Activated CD8-positive, alpha-beta T cell treated with anti-CD3 and anti-CD28 coated beads, Interleukin-2, amount 10 ng/mL, durations not matched to agents 7 days and 5 days (primary cell): ENCODE data around the gene ABCC3. TPM values are rescaled to one million over a fixed set of nuclear protein-coding genes. Genes with fewer than 3 reads are reported as not detected.

Experiments used
- ATAC-seq: fragments of 150-1000 bp; cut with Tn5 transposase; one replicate; pipeline ENCODE4 v1.10.0; 2021; ENCODE audit warnings: moderate library complexity
- CTCF ChIA-PET: fragments of 350-600 bp; sonication (Branson Sonifier 250); formaldehyde crosslinking; loops from one replicate; lab custom pipeline; 2021; ENCODE audit warnings: antibody characterized with exemption; lab: Charles Lee
- POLR2A ChIA-PET: fragments of 350-600 bp; sonication (Branson Sonifier 250); formaldehyde crosslinking; loops from one replicate; lab custom pipeline; 2021; ENCODE audit warnings: antibody characterized with exemption; lab: Charles Lee
- DNase-seq: peaks from one replicate; pipeline ENCODE4 v3.0.0-alpha.2; 2020
- H3K27ac Mint-ChIP-seq: one replicate; pipeline ENCODE4 v1.8.0; 2021; ENCODE audit warnings: mild to moderate bottlenecking, mixed read lengths
- H3K27me3 Mint-ChIP-seq: one replicate; pipeline ENCODE4 v1.8.0; 2021; ENCODE audit warnings: low read depth, mixed read lengths
- H3K36me3 Mint-ChIP-seq: one replicate; pipeline ENCODE4 v1.8.0; 2021; ENCODE audit warnings: low read depth, mixed read lengths
- H3K4me1 Mint-ChIP-seq: one replicate; pipeline ENCODE4 v1.8.0; 2021; ENCODE audit warnings: low read depth, mixed read lengths
- H3K4me3 Mint-ChIP-seq: one replicate; pipeline ENCODE4 v1.8.0; 2021; ENCODE audit warnings: mild to moderate bottlenecking, mixed read lengths
- H3K9me3 Mint-ChIP-seq: one replicate; pipeline ENCODE4 v1.8.0; 2022; ENCODE audit warnings: mixed read lengths; ENCODE audit not compliant: insufficient read depth
- total RNA-seq, 2 experiments: library from RNA; stranded (reverse); gene quantifications; one replicate each; pipeline ENCODE4 v1.2.3, GENCODE V29; 2021

ABCC3 gene
- total RNA-seq, 2 experiments from 2014 or later: not detected

GRCh38 chr17:50611634-50612033 is 23.0 kb upstream of the ABCC3 start:
- ATAC-seq (no peak), DNase-seq (no peak)
- no peaks in the 10 kb centered on the region for H3K36me3 Mint-ChIP-seq
- H3K27me3 Mint-ChIP-seq: peaks cover 11% of the 10 kb centered on the region
- POLR2A ChIA-PET: interaction anchor here (0.7 kb wide), 1 partner anchor 118 kb away, joined by 3 read pairs; no protein-coding TSS in a partner anchor
- no peak overlapping the region for H3K4me3 Mint-ChIP-seq
- H3K4me1 Mint-ChIP-seq: peaks cover 12% of the 10 kb centered on the region
- peak overlapping the region; percentile 46 for H3K27ac Mint-ChIP-seq
- CTCF ChIA-PET: no interaction called here
- no peaks in the 10 kb centered on the region for H3K9me3 Mint-ChIP-seq

GRCh38 chr17:50612281-50612680 is 22.4 kb upstream of the ABCC3 start:
- Mint-ChIP-seq H3K27ac (no peak overlapping the region), H3K36me3 (no peaks in the 10 kb centered on the region), H3K9me3 (no peaks in the 10 kb centered on the region), H3K4me3 (no peak overlapping the region), H3K4me1 (peaks cover 12% of the 10 kb centered on the region), H3K27me3 (peaks cover 7% of the 10 kb centered on the region)
- ChIA-PET POLR2A (no interaction called here), CTCF (interaction anchor here (1.2 kb wide), 1 partner anchor 66 kb away, joined by 3 read pairs; the partner anchor contains the start of gene SPATA20)
- DNase-seq (no peak), ATAC-seq (no peak)

DNA sequence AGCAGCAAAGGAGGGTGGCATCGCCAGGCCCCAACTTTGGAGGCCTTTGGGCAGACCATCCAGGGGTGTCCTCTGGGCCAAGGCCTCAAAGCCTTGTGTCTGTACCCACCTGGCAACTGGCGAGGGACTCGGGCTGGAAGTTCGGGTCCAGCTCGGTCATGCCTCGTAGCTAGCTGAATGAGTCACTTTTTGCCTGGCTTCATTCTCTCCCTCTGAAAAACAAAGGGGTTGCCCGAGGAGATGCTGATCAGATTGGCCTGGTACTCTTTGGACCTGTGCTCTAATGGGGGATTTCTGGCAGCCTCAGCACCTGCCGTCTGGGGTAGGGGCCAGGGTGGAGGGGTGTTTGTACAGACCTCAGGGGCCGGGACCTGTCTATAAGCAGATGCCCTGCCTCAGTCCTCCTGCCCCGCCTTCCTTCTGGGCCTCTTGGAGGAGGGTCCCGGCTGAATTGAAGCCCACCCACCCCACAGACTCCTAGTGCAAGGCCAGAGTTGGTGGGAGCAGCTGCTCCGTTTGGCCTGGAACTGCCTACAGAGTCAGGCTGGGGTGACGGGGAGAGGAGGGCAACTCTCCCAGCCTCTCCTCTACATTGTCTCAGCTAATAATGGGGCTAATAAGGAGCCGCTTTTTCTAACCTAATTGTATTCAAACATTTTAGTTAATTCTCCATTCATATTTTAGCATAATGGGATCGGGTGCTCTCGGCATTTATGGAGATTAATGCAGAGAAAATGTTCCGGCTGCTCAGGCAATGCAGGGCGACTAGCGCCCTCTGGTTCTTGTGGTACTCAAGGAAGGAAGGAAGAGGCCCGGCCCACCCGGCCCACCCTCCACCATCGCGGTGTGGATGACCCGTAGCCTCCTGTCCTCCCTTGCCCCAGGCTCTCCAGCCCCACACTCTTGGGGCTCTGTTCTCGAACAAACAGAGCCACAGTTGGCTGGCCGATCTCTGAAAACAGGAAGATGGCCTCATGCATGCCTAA is 21.4 kb upstream of the ABCC3 start:
- ChIA-PET POLR2A (no interaction called here), CTCF (interaction anchor here (1.2 kb wide), 1 partner anchor 67 kb away, joined by 3 read pairs; the partner anchor contains the start of gene SPATA20)
- peaks cover 12% of the 10 kb centered on the region for H3K4me1 Mint-ChIP-seq
- no peak for DNase-seq
- no peaks in the 10 kb centered on the region for H3K36me3 Mint-ChIP-seq
- no peaks in the 10 kb centered on the region for H3K9me3 Mint-ChIP-seq
- no peak for ATAC-seq
- no peak overlapping the region for H3K27ac Mint-ChIP-seq
- H3K4me3 Mint-ChIP-seq: no peak overlapping the region
- H3K27me3 Mint-ChIP-seq: peaks cover 7% of the 10 kb centered on the region

DNA sequence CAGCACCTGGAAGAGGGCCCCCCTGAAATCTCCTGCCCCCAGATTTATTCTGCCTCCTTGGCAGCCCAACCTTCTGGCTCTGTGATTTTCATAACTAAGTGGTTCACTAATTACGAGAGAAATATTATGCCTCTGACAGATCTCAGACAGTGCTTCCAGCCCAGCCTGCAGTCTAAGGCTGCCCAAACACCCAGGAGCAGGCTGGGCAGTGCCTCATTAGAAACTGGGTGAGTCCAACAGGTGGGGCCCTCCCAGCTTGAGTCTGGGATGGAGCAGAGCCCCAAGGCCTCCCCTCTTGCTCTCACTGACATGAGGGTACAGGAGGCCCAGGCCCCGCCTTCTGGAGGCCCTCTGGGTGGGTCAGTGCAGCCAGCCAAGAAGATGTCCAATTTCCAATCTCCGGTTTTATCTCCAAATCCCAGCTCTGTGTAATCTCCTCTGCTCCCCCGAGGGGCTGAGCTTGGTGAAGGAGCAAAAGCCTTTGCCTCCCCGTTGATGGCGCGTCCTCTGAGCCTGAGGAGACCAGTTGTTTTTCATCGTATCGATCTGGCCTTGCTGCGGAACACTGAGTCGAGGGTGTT is 20.1 kb upstream of the ABCC3 start:
- H3K27me3 Mint-ChIP-seq: peaks cover 7% of the 10 kb centered on the region
- no peak for ATAC-seq
- CTCF ChIA-PET: no interaction called here
- DNase-seq: no peak
- H3K4me3 Mint-ChIP-seq: no peak overlapping the region
- POLR2A ChIA-PET: no interaction called here
- H3K27ac Mint-ChIP-seq: no peak overlapping the region
- peaks cover 12% of the 10 kb centered on the region for H3K4me1 Mint-ChIP-seq
- H3K36me3 Mint-ChIP-seq: no peaks in the 10 kb centered on the region
- no peaks in the 10 kb centered on the region for H3K9me3 Mint-ChIP-seq

GRCh38 chr17:50615828-50616227 is 18.9 kb upstream of the ABCC3 start:
- DNase-seq (no peak), ATAC-seq (no peak)
- Mint-ChIP-seq H3K4me1 (peaks cover 12% of the 10 kb centered on the region), H3K36me3 (no peaks in the 10 kb centered on the region), H3K27me3 (peaks cover 7% of the 10 kb centered on the region), H3K9me3 (no peaks in the 10 kb centered on the region), H3K27ac (no peak overlapping the region), H3K4me3 (no peak overlapping the region)
- POLR2A ChIA-PET: no interaction called here
- CTCF ChIA-PET: no interaction called here

GRCh38 chr17:50618300-50618699 is 16.4 kb upstream of the ABCC3 start:
- H3K27me3 Mint-ChIP-seq: peaks cover 9% of the 10 kb centered on the region
- no peaks in the 10 kb centered on the region for H3K36me3 Mint-ChIP-seq
- ChIA-PET POLR2A (no interaction called here), CTCF (interaction anchor here (2.9 kb wide), 1 partner anchor 12 kb away, joined by 9 read pairs; no protein-coding TSS in a partner anchor)
- peaks cover 12% of the 10 kb centered on the region for H3K4me1 Mint-ChIP-seq
- DNase-seq (no peak), ATAC-seq (no peak)
- H3K9me3 Mint-ChIP-seq: no peaks in the 10 kb centered on the region
- no peak overlapping the region for H3K4me3 Mint-ChIP-seq
- H3K27ac Mint-ChIP-seq: no peak overlapping the region

- DNase-seq (no peak), ATAC-seq (no peak)
- no peak overlapping the region for H3K27ac Mint-ChIP-seq
- peaks cover 7% of the 10 kb centered on the region for H3K4me1 Mint-ChIP-seq
- H3K9me3 Mint-ChIP-seq: no peaks in the 10 kb centered on the region
- no peaks in the 10 kb centered on the region for H3K36me3 Mint-ChIP-seq
- POLR2A ChIA-PET: no interaction called here
- peaks cover 9% of the 10 kb centered on the region for H3K27me3 Mint-ChIP-seq
- CTCF ChIA-PET: interaction anchor here (2.9 kb wide), 1 partner anchor 11 kb away, joined by 9 read pairs; no protein-coding TSS in a partner anchor
- no peak overlapping the region for H3K4me3 Mint-ChIP-seq
Observed at GRCh38 chr17:50618941-50619340, 15.7 kb upstream of the ABCC3 start.

DNA sequence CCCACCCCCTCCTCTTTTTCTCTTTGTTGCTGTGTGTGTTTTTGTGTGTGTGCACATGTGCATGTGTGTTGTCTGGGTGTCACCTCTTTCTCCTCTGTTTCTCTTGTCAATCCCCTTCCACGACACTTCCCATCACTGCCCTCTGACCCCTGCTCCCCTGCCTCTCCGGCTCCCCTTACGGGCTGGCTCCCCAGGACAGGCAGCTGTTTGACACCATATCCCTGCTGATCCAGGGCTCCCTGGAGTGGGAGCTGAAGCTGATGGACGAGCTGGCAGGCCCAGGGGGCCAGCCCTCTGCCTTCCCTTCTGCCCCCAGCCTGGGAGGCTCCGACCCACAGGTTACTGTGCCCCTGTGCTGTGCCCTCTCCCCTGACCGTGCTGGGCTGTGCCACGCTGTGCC is 15.2 kb upstream of the ABCC3 start:
- Mint-ChIP-seq H3K4me1 (peaks cover 2% of the 10 kb centered on the region), H3K9me3 (no peaks in the 10 kb centered on the region), H3K27me3 (peaks cover 9% of the 10 kb centered on the region), H3K4me3 (no peak overlapping the region), H3K27ac (no peak overlapping the region), H3K36me3 (no peaks in the 10 kb centered on the region)
- POLR2A ChIA-PET: no interaction called here
- CTCF ChIA-PET: interaction anchor here (2.9 kb wide), 1 partner anchor 11 kb away, joined by 9 read pairs; no protein-coding TSS in a partner anchor
- DNase-seq (no peak), ATAC-seq (no peak)

- no peaks in the 10 kb centered on the region for H3K36me3 Mint-ChIP-seq
- DNase-seq (no peak), ATAC-seq (no peak)
- peaks cover 9% of the 10 kb centered on the region for H3K27me3 Mint-ChIP-seq
- ChIA-PET CTCF (interaction anchor here (2.9 kb wide), 1 partner anchor 10 kb away, joined by 9 read pairs; no protein-coding TSS in a partner anchor), POLR2A (no interaction called here)
- H3K9me3 Mint-ChIP-seq: no peaks in the 10 kb centered on the region
- H3K4me1 Mint-ChIP-seq: no peaks in the 10 kb centered on the region
- H3K27ac Mint-ChIP-seq: no peak overlapping the region
- no peak overlapping the region for H3K4me3 Mint-ChIP-seq
Observed at GRCh38 chr17:50620237-50620636, 14.4 kb upstream of the ABCC3 start.

- no peak overlapping the region for H3K27ac Mint-ChIP-seq
- CTCF ChIA-PET: no interaction called here
Observed at GRCh38 chr17:50620858-50621257, 13.8 kb upstream of the ABCC3 start.

DNA sequence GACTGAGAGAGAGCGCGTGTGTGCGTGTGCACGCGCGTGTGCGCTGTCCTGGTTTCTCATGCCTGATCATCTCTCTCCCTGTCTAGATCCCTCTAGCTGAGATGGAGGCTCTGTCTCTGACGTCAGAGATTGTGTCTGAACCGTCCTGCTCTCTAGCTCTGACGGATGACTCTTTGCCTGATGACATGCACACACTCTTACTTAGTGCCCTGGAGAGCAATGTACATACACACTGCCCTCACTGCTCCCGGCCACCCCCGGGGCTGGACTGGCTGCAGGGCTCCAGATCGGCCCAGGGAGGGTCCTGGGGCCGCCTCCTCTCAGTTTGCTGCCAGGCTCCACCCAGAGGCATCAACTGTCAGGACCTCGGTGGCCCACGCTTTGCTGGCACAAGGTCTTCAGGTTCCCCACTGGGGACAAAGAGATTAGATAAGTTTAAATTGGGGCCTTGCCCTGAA is 13.1 kb upstream of the ABCC3 start:
- Mint-ChIP-seq H3K27ac (no peak overlapping the region), H3K9me3 (no peaks in the 10 kb centered on the region), H3K27me3 (peaks cover 5% of the 10 kb centered on the region), H3K4me1 (no peaks in the 10 kb centered on the region), H3K4me3 (no peak overlapping the region), H3K36me3 (no peaks in the 10 kb centered on the region)
- ATAC-seq (no peak), DNase-seq (no peak)
- POLR2A ChIA-PET: no interaction called here
- CTCF ChIA-PET: interaction anchor here (0.6 kb wide), 1 partner anchor 10 kb away, joined by 3 read pairs; no protein-coding TSS in a partner anchor

More at GRCh38 chr17:50620858-50621257, 13.8 kb upstream of the ABCC3 start:
- peaks cover 9% of the 10 kb centered on the region for H3K27me3 Mint-ChIP-seq
- POLR2A ChIA-PET: no interaction called here
- no peaks in the 10 kb centered on the region for H3K36me3 Mint-ChIP-seq
- no peak for ATAC-seq
- H3K4me1 Mint-ChIP-seq: no peaks in the 10 kb centered on the region
- no peaks in the 10 kb centered on the region for H3K9me3 Mint-ChIP-seq
- DNase-seq: no peak
- no peak overlapping the region for H3K4me3 Mint-ChIP-seq
